GM18508 (cell line): Measurements from ENCODE around the gene ERC2.

Experiments used
- ATAC-seq: cut with Tn5 transposase; IDR thresholded peaks from one replicate; pipeline ENCODE4 v1.9.1; 2021; ENCODE audit warnings: moderate number of reproducible peaks; ENCODE audit not compliant: insufficient read depth, unreplicated experiment

Gene ERC2

GRCh38 chr3:56370991-56371775, 97.1 kb downstream of the ERC2 start:
- no peak for ATAC-seq

- no peak for ATAC-seq
Measured at GRCh38 chr3:56369914-56370313, 98.4 kb downstream of the ERC2 start.

- no peak for ATAC-seq
Measured at GRCh38 chr3:56368846-56369245, 99.4 kb downstream of the ERC2 start.

- ATAC-seq: no peak
Measured at GRCh38 chr3:56366641-56367162, 101.6 kb downstream of the ERC2 start.

GRCh38 chr3:56365905-56366640, 102.2 kb downstream of the ERC2 start:
- no peak for ATAC-seq

- no peak for ATAC-seq
Measured at GRCh38 chr3:56364665-56365064, 103.6 kb downstream of the ERC2 start.

- no peak for ATAC-seq
Measured at GRCh38 chr3:56363720-56364119, 104.5 kb downstream of the ERC2 start.

GRCh38 chr3:56361731-56362130, 106.5 kb downstream of the ERC2 start:
- no peak for ATAC-seq

GRCh38 chr3:56357266-56357665, 111.0 kb downstream of the ERC2 start:
- ATAC-seq: no peak

GRCh38 chr3:56356808-56357207, 111.5 kb downstream of the ERC2 start:
- ATAC-seq: no peak

- no peak for ATAC-seq
Measured at GRCh38 chr3:56355570-56356185, 112.6 kb downstream of the ERC2 start.

- ATAC-seq: no peak
Measured at GRCh38 chr3:56351537-56351936, 116.7 kb downstream of the ERC2 start.

- no peak for ATAC-seq
Measured at GRCh38 chr3:56347219-56347871, 120.9 kb downstream of the ERC2 start.

GRCh38 chr3:56342475-56342874, 125.8 kb downstream of the ERC2 start:
- no peak for ATAC-seq

GRCh38 chr3:56339671-56340070, 128.6 kb downstream of the ERC2 start:
- no peak for ATAC-seq

- no peak for ATAC-seq
Measured at GRCh38 chr3:56339244-56339643, 129.0 kb downstream of the ERC2 start.

- ATAC-seq: no peak
Measured at GRCh38 chr3:56336023-56336422, 132.2 kb downstream of the ERC2 start.

GRCh38 chr3:56324473-56324872, 143.8 kb downstream of the ERC2 start:
- ATAC-seq: no peak

GRCh38 chr3:56323986-56324420, 144.3 kb downstream of the ERC2 start:
- no peak for ATAC-seq

- ATAC-seq: no peak
Measured at GRCh38 chr3:56322862-56323261, 145.4 kb downstream of the ERC2 start.

GRCh38 chr3:56321892-56322291, 146.4 kb downstream of the ERC2 start:
- ATAC-seq: no peak
